OCI-M2 (cell line): Measurements from ENCODE around the gene MFAP5.
"Not testable (repeated sequence)": the region's sequence is repeated elsewhere in the genome, so short reads cannot be mapped to it uniquely, and the experiment has no call there.

Experiments used
- DNase-seq: peaks from one replicate; lab custom pipeline; 2025; ENCODE audit not compliant: unreplicated experiment; lab: John Stamatoyannopoulos, UW

The MFAP5 gene

DNA sequence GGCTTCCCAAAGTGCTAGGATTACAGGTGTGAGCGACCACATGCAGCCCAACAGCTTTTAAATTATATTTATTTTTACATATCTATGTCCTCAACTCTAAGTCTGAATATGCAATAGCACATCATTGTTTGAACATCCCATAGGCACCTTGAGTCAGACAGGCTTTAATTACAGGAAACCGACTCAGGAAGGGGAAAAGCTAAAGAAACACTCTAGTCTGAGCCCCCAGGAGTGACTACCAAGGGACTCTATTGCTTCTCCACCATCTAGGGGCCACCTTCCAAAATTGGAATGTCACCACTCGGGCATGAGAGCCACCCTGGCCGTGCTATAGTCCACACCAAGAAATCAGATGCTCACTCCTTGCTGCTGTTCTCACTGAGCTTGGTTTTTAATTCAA lies 14.0 kb upstream of the MFAP5 start:
- DNase-seq, result no peak

DNA sequence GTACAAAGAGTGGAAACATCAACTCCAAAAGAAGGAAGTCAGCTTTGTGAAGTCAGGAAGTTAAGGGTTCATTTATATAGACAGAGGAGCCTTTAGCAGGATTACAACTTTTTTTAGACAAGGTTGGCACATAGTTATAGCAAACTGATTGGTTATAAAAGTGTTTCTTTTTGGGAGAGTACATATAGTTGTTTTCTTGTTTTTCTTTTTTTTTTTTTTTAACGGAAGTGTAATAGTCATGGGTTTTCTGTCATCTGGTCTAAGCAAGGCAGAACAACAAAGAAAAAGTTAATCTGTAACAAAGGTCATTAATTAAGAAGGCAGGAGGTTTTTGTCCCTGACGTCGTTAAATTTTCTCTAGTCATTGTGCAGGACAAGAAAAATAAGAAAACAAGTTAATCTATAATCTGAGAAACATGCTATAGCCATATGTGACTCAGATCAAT lies 13.0 kb upstream of the MFAP5 start:
- no peak for DNase-seq

DNA sequence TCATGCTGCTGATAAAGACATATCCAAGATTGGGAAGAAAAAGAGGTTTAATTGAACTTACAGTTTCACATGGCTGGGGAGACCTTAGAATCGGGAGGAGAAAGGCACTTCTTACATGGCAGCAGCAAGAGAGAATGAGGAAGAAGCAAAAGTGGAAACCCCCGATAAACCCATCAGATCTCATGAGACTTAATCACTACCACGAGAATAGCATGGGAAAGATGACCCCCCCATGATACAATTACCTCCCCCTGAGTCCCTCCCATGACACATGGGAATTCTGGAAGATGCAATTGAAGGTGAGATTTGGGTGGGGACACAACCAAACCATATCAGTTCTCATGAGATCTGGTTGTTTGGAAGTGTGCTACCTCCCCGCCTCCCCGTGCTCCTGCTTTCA lies 9.8 kb upstream of the MFAP5 start:
- no peak for DNase-seq

DNA sequence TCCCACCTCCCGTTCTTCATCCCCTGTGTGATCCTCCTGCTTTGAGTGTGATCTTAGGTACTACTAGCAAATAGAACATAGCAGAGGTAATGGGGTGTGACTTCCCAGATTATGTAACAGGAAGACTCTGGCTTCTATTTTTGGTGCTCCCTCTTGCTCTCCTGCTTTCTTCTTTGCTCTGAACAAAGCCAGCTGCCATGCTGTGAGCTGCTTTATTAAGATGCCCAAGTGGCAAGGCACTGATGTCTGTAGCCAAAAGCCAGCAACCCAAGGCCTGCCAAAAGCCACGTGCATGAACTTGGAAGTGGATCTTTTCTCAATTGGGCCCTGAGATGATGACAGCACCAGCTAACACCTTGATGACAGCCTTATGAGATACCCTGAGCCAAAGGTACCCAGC lies 5.8 kb upstream of the MFAP5 start:
- DNase-seq, result no peak

DNA sequence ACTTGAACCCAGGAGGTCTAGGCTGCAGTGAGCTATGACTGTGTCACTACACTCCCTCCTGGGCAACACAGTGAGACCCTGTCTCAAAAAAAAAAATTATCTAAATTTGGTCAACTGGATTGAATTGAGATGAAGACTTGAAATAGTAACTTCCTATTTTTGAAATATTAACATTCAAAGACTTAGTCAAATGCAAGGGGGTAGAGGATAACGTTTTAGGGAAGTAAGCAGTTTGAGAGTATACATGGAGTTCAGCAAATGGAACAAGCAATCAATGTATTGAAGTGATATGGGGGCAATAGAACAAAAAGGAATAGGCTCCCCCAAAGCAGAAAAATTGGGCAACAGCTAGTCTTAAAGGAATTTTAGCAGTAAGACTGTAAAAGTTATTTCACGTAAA lies 4.6 kb upstream of the MFAP5 start:
- no peak for DNase-seq

GRCh38 chr12:8665759-8666158 lies 3.1 kb upstream of the MFAP5 start:
- no peak for DNase-seq

DNA sequence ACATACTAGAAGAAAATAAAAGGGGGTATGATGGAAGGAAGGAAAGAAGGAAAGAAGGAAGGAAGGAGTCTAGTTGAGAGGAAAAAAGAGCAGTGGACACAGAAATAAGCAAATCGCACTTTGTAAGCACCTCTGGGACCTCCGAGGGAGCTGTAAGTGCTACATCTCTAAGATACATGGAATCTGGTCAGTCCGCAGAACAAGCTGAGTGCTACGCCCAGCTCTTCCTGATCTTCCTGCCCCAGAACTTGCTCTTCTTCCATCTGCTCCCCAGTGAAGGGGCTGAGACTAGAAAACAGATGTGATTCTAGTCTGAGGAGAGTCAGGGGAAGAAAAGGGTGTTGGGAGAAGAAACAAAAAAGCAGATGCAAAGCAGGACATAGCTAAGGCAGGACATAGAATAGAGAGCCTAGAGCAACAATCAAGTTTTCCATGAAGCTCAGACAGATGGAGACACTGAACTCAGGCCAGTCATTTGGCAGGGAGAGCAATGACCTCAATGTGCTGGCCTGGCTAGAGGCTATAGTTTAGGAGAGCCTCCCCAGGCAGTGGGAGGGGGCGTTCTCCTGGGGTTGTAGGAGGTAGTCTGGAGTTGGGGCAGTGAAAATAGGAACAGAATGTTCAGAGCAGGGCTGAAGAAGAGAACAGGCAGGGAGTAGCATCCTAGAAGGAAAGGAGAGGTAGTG lies 1.7 kb upstream of the MFAP5 start:
- no peak for DNase-seq

- no peak for DNase-seq
Measured at GRCh38 chr12:8661751-8662150, 875 bp downstream of the MFAP5 start.

DNA sequence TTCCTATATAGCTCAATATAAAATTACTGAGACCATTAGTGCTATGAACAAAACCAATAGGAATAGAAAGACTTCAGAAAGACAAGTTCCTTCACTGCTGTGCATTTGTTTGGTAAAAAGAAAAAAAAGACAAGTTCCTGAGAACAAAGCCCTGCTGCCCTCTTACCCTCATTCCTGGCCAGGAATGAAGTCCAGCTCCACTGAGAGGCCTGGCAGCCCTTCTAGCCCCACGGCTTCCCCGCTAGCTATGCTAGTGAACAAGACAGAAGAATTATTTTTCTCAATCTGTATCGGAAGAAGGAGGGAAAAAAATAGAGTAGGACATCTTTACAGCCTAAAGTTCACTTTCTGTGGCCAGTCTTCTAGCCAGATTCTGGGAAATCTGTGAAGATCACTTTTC lies 1.6 kb downstream of the MFAP5 start:
- DNase-seq, result no peak

GRCh38 chr12:8658346-8658745 lies 4.3 kb downstream of the MFAP5 start:
- no peak for DNase-seq

DNA sequence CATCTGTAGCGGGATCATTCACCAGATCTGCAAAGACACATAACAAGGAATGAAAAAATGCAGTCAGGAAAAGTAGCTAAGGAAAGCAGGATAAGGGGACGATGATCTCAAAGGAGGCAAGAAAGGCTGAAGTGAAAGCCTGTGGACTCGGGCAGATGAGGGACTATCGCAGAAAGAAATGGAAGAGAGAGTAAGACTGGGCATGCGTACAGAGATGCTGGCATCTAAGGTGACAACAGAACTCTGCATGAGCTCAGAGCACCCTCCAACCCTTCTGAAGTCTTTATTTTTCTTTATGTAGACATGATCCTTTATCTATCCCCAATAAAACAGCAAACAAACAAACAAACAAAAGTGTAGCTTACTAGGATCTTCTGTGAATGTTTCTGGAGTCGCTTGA lies 7.2 kb downstream of the MFAP5 start:
- no peak for DNase-seq

DNA sequence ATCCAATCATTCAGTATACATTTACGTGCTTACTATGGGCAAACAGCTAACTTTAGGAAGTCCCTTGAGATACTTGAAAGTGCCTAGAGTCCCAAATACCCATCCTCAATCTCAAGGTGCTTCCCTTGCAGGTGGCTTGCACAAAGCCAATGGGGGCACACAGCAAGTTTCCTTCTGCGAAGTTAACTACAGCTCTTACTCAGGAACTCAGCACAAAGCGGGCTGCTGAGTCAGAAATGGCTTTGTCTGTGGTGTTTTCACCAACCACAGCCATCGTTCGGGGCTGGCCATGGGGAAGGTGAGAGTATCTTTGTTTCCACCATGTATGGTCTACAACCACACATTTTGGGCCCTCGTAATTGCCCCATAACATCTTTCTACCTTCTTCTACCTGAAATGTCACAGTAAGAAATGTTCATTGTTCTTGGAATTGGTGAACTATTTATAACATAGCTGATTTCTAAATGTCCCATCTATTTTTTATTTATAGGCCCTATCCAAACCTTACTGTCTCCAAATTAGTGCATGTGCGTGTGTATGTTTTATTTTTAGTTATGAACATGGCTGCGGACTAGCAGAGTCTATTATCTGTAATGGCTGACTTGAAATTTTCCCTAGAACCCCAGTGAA lies 13.9 kb downstream of the MFAP5 start:
- DNase-seq, result no peak

- DNase-seq, result no peak
Measured at GRCh38 chr12:8647968-8648367, 14.7 kb downstream of the MFAP5 start.

- DNase-seq, result no peak
Measured at GRCh38 chr12:8644345-8645248, 18.0 kb downstream of the MFAP5 start.

GRCh38 chr12:8642775-8643174 lies 19.9 kb downstream of the MFAP5 start:
- DNase-seq, result no peak

DNA sequence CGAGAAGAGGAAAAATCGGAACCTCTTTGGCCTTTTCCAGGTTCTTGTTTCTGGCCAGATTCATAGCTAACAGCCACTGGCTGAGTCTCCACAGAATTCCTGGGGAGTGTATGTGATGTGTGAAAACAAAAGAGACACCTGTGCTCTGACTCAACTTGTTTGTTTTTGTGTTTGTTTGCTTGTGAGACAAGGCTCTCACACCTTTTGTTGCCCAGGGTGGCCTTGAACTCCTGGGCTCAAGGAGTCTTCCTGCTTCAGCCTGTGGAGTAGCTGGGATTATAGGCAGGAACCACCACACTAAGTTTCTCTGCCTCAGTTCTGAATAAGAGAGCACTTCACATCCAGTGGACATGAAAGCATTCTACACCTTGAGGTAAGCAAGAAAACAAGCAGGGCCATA lies 22.7 kb downstream of the MFAP5 start:
- no peak for DNase-seq

- no peak for DNase-seq
Measured at GRCh38 chr12:8638951-8639350, 23.7 kb downstream of the MFAP5 start.

DNA sequence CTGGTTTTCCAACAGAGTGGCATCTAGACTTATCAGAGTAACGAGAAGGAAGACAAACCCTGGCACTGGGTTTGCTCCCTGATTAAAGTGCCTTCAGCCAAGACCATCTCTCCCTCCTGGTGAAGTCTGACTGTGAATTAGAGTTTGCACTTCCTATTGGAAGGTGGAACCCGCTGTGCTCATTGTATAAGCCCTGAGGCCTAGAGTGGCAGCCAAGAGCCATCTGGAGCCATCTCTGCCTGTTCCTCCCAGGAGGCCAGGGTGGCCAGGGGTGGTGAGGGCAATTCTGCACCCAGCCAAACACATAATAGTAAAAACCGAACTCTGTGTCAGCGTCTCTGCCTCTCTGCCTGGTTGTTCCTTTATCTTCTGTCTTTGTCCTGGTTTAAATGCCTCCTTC lies 25.0 kb downstream of the MFAP5 start:
- DNase-seq, result no peak

GRCh38 chr12:8637244-8637643 lies 25.4 kb downstream of the MFAP5 start:
- DNase-seq, result no peak

- DNase-seq, result no peak
Measured at GRCh38 chr12:8636581-8636980, 26.0 kb downstream of the MFAP5 start.

DNA sequence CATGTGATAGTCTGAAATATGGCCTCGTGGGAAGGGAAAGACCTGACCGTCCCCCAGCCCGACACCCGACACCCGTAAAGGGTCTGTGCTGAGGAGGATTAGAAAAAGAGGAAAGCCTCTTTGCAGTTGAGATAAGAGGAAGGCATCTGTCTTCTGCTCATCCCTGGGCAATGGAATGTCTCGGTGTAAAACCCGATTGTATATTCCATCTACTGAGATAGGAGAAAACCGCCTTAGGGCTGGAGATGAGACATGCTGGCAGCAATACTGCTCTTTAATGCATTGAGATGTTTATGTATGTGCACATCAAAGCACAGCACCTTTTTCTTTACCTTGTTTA lies 26.6 kb downstream of the MFAP5 start:
- DNase-seq, result not testable (repeated sequence)

GRCh38 chr12:8635342-8636006 lies 27.2 kb downstream of the MFAP5 start:
- DNase-seq, result not testable (repeated sequence)
